ENCODE measurements around the gene FOXL3. TPM values are rescaled to one million over a fixed set of nuclear protein-coding genes. Genes with fewer than 3 reads are reported as not detected.

The FOXL3 gene
- not detected in 5 replicates for total RNA-seq (2022; extraction: Qiagen RNA extraction)

GRCh38 chr7:289756-290553 lies at the start of gene FOXL3:
FOXL3 (plus strand) TSS chr7:290170; CDS start chr7:290170, 0 bp downstream.

Other genes starting within 250 kb of the FOXL3 start
- 40.3 to 48.7 TPM (median 44.0 TPM) in 5 replicates for gene FAM20C, start 97.6 kb upstream of the FOXL3 start, total RNA-seq (2022; extraction: Qiagen RNA extraction)
- gene PDGFA, start 229.7 kb downstream of the FOXL3 start, total RNA-seq (2022; extraction: Qiagen RNA extraction), result 28.9 to 34.4 TPM (median 31.5 TPM) in 5 replicates

All from A549 treated with Hydrocortisone at 1 μM for 4 hours (cell line).